NCI-H345 treated with DMSO at 0.1 percent for 48 hours (cell line): ENCODE results near the gene PPP1R15B.
"Not testable (repeated sequence)": the region's sequence is repeated elsewhere in the genome, so short reads cannot be mapped to it uniquely, and the experiment has no call there.

ENCODE experiments used
- DNase-seq: peaks from one replicate; lab custom pipeline; 2025; ENCODE audit not compliant: unreplicated experiment; lab: John Stamatoyannopoulos, UW

The PPP1R15B gene

DNA sequence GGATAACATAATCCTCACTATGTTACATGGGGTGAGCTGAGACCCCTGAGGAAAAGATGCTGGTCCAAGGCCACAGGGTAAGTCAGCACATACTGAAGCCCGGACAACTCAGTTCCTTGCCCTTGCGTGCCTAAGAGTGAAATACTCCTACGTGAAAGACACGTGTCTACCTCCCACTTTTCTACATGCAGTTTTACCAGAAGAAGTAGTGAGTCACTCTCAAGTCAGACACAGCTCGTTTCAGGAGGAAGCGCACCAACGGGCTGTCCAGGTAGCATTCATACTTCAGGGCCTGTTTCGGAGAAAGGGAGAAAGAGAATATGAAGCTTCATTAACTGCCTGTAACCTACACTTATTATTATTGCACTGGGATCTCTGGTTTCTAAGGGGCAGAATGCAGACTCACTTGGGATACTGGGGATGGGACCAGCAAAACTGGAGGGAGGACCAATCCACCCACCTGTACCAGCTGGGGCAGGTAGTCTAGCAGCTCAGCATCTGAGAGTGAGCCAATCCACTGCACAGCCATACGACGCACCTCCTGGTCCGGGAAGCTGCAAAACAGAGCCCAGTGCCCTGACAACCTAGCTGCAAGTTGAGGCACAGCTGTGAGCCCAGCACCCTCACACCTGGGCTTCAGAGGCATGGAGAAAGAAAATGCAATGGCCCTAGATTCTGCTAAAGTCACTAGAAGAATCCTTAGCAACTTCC lies 32.4 kb upstream of the PPP1R15B start:
- no peak for DNase-seq

DNA sequence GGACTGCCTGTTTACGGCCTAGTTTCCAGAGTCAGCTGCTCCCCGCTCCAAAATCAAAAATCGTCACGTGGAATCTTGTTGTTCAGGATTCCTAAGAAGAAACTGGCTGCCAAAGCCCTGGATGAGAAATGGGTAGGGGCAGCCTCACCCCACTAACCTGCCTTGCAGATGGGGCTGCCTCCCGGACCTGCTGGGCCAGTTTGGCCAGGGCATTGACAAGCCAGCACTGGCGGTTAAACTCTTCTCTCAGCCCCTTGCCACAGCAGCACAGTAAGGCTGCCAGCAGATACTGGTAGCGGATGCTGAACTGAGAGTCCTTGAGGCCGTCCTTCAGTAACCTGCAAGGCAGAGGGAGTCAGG lies 31.6 kb upstream of the PPP1R15B start:
- DNase-seq, result no peak

DNA sequence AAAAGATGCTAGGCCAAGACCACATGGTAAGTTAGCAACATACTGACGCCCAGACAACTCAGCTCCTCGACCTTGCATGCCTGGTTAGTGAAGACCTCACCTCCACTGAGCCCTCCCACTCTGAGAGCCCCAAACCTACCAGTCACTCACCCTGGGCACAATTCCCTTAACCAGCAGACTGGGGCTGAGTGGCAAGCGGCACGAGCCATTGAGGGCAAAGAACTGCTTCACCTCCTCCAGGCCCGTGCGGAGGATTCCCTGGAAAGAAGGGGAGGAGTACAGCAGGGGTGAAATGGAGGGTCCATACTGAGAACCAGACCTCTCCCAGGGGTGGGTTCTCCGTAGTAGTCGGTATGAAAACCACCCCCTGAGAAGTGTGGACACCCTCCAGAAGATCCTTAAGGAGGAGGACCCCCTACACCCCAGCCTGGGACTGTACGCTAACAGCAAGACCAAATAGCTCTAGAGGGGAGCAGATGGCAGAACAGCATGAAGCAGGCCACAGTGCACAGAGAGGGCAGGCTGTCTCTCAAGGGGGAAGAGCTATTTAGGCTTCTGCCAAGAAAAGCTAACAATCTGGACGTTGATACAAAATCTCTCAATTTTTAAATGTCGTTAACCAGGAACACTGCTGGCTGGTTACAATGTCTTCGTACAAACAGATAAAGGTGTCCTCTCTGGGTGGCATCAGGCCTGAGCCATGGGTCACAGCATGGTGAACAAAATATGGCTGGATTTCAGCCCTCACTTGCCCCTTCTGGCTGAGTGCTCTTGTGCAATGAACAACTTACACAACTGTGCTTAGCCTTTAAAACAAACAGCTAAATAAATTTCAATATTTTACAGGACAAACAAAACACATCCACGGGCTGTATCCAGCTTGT lies 31.0 kb upstream of the PPP1R15B start:
- no peak for DNase-seq

DNA sequence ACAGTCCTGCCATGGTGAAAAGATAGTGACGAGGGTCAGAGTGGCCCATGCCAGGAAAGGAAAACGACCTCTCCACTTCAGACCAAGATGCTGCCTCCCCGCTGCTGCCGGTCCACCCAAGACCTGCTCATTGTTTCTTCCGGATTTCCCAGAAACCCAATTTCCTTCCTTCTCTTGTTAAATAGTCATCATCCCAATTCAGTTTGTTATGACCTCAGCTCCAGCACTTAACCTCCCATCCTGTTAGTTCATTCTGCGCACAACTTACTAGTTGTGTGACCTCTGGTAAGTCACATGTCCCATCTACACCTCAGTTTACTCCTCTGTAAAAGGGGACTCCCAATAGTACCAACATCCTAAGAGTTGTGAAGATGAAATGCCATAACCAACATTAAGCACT lies 29.9 kb upstream of the PPP1R15B start:
- no peak for DNase-seq

DNA sequence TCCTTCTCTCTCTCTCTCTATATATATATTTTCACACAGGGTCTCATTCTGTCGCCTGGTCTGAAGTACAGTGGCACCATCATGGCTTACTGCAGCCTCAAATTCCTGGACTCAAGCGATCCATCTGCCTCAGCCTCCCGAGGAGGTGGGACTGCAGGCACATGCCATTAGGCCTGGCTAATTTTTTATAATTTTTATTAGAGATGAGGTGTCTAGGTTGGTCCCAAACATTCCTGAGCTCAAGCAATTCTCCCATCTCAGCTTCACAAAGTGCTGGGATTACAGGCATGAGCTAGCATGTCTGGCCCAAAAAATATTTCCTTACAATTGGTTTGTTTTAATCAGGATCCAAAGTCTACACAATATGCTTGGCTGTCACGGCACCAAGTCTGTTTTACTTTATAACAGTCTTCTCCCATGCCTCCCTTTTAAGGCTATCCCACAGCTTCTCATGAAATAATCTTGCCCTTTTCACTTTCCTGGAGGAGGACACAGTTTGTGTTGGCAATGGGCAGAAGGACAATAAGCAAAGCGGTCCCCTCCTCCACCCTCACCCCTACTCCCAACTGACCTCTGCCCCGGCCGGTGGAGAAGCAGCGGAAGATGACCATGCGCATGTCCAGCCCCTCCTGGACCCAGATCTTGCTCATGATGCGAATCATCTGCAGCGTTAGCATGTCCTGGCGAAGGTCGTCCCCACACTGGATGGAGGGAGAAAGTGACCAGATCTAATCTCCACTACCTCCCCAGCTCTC lies 28.2 kb upstream of the PPP1R15B start:
- DNase-seq, result no peak

DNA sequence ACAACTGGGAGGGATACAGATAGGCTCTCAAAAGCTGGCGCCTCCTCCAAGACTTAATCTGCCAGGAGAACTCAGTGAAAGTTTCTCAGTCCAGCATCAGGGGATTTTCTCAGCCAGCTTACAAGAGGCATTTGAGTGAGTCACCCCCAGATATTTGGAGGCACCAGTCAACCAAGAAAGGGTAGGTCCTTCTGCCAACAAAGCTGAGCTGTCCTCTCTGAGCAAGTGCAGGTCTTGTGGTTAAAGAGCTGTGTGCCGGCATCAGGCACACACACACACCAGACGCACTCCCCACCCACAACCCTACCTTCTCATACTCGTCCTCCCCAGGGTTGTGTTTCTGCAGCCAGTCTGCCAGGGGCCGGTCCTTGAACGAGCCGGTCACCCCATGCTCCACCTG lies 27.0 kb upstream of the PPP1R15B start:
- no peak for DNase-seq

DNA sequence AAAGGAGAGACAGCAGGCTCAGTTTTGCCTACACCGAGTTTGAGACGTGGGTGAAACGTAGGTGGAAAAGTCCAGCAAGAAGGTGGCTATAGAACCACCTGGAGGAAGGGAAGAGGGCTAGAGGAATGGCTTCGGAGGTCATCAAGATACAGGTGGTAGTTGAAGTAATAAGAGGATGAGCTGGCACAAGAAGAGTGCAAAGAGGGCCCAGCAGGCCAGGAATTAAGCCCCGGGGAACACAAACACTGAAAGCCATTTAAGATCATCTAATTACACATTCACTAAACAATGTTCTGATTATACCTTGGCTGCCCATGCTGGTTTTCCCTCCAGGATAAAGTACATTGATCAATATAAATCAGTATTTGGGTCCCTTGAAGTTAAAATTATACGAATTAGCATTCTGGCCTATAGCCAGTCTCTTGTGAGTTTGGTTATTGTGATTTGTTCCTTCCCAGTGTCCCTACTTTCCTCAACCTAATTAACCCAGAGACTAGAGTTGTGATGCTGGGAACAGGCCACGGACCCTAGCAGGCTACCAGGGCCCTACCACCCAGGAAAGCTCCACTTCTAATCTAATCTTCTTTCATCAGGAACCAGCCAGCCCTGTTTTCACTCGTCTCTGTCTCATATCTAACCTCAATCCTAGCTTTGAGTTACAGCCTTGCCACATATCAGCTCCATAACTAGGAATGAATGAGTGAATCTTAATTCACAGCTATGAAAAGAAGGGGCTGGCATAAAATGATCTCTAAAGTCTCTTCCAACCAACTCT lies 26.4 kb upstream of the PPP1R15B start:
- DNase-seq, result no peak

DNA sequence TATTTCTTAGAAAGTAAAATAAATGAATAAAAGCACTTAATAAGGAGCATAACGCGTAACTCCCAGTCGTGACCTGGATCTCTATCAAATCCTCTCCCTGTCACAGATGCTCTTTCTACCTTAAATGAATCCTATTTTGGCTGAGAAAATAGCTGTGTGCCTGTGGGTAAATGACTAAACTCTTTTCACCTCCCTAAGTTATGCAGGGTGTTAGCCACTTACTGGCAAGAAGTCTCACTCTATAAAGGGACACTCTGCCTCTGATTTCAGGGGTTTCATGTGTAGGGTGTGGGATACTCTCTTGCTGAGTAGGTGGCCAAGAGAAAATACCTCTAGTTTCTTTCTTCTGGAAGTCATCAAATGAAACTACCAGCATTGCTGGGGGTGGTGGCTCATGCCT lies 24.3 kb upstream of the PPP1R15B start:
- DNase-seq, result no peak

DNA sequence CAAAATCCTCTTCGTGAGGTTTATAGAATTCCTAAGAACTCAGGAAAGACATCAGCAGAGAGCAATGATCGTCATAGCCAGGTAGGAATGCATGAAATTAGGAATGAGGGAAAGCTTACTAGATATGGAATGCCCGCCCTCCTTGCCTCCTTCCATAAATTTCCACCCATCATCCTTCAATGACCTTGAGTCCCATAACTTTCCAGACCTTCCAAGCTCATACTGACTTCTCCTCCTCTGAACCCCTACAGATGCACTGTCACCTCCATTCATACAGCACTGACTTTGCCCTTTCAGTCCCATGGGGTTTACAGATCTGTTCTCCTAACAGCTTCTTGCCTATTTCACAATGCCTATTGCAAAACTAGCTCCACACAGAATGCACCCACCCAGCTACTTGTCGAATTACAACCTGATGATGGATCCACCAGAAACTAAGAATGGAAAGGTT lies 23.8 kb upstream of the PPP1R15B start:
- no peak for DNase-seq

DNA sequence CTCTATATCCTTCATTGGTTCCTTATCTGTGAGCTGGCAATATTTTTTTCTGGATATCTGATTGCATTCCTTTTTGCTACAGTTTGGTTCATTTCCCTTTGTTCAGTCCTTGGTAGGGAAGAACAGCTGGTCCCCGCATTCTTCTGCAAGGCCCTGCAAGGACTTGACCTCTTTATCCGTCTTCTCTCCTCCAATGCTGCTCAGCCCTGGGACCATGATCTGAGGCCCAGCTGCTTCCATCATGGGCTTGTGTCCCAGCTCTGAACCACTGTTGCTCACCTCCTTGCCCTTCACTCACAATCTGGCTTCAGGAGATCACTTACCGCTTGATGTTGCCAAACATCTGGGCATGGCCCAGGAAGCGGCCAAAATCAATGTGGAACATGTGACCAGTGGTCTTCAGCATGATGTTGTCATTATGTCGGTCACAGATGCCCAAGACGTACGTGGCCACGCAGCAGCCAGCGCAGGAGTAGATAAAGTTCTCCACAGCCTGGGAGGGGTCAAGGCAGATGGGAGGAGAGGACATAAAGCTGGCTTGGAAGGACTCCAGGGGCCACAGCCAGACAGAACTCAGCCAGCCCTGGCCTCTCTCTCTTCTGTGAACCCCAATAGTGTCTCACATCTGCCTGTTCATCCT lies 22.6 kb upstream of the PPP1R15B start:
- no peak for DNase-seq

DNA sequence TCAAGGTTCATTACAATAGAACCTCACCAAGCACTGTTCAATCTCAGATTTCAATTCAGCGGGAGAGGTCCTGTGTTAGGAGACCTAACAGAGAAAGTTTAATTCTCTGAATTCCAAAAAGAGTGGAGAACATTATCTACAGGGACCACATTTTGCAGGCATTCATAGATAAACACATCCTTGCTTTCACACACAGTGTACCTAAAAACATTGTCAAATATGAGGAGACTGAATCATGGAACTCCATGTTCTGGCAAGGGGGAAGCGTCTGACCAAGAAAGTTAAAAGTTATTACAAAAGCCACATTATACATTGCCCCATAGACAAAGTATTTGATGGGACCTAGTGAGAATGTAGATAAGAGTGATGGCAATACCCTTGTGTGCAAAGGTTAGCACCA lies 21.1 kb upstream of the PPP1R15B start:
- DNase-seq, result no peak

DNA sequence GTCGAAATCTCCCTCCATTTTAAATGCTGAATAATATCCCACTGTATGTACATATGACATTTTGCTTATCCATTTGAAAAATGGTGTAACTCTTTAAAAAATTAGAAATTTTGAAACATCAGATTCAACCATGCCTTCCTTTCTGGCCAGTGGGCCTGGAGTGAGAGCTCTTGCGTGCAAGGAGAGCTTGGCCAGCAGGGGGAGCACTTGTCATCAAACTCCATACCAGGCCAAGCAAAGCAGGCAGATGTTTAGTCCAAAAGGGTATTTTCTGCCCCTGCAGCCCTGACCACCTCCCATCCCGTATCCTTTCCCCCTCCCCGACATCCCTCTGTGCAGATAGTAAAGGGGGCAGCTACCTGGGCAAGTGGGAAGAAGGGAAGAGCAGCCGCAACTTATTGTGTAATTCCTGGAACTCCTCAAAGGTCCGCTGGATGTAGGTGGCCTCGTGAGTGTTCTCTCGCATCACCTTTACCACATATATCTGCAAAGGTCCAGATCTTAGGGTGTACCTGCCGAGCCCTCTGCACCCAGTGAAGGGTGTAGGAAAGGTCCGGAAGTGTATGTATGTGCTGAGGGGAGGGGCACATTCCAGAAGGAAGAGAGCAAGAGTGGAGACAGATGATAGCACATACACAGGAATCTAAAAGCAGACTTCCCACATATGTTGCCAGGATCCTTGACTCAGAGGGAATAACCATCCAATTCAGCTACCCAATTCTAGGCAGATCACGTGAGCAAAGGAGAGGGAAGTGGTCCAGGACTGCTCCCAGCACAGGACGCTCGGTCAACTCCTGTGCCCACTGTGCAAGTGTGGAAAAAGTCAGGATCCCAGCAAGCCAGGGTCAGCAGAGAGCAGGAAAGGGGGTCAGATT lies 19.9 kb upstream of the PPP1R15B start:
- DNase-seq, result peak; percentile 17

DNA sequence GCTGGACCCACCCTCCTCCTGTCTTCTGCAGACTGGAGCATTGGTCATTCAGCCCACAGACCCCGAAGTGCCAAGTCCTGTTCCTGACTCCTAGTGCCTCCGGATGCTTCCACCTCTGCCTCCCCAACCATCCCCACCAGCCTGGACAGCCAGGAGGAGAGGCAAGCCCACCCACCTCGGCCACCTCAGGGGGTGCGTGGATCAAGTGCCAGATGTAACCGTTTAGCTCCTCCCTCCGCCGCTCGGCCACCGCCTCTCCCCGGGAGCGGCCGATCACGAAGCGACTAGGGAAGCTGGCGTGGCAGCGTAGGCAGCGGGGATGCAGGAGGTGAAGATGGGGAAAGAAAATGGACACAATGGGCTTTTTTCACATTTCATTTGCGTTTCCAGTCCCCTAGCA lies 18.1 kb upstream of the PPP1R15B start:
- no peak for DNase-seq

DNA sequence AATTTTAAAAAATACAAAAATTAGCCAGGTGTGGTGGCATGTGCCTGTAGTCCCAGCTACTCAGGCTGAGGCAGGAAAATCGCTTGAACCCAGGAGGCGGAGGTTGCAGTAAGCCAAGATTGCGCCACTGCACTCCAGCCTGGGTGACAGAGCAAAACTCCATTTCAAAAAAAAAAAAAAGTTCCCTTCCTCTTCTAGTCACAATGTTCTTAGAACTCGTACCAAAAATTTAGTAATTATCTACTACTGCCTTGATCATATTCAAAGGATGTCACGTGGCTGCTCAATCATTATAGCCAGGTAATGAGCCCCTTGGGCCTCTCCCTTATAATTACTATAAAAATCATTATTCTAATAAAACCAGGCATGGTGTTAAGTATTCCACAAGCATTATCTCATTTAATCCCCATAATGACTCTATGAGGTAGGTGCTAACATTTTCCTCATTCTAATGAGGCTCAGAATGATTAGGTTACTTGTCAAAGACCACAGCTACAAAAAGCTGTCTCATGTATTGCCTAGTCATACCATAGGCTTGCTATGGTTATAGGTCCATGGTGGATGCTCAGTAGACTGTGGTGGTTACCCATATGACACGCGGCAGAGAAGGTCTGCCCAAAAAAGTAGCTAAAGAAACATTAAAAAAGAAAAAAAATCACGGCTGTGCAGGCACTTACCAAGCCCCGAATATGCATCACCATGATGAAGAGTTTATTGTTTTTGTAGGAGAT lies 15.5 kb upstream of the PPP1R15B start:
- no peak for DNase-seq

DNA sequence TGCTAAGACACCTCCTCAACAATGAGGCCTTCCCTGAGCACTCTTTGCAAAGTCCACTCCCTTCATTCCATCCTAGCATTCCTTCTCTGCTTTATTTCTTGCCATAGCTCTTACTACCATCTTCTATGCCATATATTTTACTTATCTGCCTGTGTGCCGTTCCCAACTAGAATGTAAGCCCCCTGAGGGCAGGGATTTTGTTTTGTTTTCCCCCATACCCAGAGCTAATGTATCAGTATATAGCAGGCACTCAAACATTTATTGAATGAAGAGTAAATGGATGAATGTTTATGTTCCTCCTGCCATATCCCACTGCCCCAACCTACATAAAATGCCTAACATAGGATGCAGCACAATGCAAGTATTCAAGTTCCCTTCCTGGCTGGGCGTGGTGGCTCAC lies 14.9 kb upstream of the PPP1R15B start:
- DNase-seq, result no peak

DNA sequence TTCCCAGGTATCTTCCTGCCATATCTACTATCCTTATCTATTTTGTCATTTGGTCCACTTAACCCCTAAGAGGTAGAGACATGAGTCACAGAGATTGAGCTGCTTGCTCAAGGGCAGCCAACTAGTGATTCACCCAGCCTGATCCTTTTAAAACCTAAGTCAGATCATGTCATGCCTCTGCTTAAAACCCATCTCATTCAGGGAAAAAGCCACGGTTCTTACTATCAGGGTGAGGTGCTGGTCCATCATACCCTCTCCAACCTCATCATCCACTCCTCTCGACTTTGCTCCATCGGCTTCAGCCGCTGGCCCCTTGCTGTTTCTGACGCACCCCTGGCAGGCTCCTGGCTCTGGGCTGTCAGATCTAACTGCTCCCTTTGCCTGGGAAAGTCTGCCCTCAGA lies 14.4 kb upstream of the PPP1R15B start:
- DNase-seq, result no peak

DNA sequence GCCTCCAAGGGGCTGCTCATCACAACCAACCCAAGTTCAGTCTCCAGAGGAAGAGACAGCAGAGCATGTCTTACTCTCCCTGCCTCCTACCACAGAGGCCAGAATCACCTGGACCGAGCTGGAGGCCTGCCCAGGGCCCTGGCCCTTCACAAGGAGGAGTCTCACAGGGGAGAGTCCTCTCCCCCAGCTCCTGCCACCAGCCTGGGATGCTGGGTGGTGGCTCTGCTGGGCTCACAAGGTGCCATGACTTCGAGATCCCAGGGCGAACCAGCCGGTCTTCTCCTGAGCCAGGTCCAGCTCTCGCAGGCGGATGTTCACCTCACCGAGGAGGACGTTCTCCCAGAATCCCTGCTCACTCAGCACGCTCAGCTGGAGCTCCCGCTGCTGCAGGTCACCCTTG lies 13.0 kb upstream of the PPP1R15B start:
- no peak for DNase-seq

DNA sequence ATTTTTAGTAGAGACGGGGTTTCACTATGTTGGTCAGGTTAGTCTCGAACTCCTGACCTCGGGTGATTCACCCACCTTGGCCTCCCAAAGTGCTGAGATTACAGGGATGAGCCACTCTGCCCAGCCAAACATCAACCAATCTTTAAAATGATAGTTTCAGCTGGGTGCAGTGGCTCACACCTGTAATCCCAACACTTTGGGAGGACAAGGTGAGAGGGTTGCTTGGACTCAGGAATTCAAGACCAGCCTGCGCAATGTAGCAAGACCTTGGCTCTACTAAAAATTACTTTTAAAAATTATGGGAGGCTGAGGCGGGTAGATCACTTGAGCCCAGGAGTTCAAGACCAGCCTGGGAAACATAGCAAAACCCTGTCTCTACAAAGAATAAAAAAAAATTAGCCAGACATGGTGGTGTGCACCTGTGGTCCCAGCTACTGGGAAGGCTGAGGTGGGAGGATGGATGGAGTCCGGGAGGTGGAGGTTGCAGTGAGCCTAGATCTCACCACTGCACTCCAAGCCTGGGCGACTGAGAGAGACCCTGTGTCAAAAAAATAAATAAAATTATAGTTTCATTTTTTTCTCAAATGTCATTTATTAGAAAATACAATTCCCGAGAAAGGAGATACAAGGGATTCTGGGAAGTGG lies 10.6 kb upstream of the PPP1R15B start:
- DNase-seq, result not testable (repeated sequence)
